GM19238 (cell line): ENCODE measurements around the gene DUOX2.
"Not testable (repeated sequence)": the region's sequence is repeated elsewhere in the genome, so short reads cannot be mapped to it uniquely, and the experiment has no call there.

Experiments
- DNase-seq: peaks from one replicate; pipeline ENCODE4 v3.0.0; 2011; ENCODE audit warnings: low spot score; ENCODE audit not compliant: insufficient read length

Gene DUOX2

DNA sequence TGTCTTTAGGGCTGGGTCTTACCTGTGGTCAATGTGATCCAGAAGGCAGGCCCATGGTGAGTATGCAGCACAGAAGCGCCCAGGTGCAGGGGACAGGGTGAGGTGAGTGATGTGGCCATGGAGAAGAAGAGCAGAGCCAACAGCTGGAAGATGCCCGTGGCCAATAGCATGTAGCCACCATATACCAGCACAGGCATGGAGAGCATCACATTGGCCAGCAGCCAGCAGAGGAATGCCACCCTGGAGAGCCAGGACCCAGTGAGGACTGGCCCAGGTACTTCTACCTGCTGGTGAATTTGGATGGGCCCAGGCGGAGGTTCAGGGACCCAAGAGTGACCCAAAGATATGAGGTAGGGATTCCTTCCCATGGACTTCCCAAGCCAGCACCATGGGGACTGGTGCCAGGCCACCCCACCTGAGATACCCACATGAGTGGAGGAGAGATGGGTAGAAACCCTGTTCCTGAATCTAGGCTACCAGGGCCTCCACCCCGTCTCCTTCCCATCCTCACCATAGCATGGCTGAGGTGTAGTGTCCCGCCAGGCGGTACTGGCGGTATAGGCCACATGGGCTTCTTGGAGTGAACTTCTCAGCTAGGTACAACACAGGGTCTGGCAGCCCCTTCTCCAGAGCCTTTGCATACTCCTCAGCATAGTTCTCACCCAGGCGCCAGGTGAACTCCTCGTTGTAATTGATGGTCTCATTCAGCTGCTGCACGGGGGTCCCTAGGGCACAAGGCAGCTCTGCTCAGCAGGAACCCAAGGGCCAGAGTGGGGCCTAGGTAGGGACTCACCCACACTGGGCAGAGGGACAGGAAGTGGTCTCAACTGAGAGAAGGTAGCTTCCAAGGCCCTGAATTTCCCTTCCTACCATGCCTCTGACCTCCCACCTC, 6.4 kb upstream of the DUOX2 start:
- no peak for DNase-seq

- no peak for DNase-seq
Measured at GRCh38 chr15:45118996-45119395, 5.0 kb upstream of the DUOX2 start.

DNA sequence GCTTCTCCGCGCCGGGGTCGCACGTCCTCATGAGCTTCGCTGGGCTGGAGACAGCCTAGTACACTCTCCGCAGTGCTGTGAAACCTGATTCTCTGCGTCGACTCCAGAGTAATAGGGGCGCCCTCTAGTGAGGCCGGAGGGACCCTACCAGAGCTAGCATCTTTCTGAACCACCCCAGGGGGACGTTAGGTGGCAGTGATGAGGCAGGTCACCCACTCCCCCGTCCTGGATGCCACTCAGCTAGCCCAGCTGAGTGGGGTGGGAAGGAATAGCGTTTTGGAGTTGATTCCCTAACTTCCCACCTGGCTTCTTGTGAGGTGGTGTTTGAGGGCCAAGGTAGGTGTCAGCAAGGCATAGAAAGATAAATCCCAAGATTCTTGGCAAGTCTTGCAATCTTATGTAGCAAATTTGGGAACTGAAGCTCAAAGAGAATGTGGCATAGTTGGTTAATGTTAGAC, 4.2 kb upstream of the DUOX2 start:
- peak; percentile 94 for DNase-seq

GRCh38 chr15:45117308-45118130, 3.5 kb upstream of the DUOX2 start:
- DNase-seq: no peak

DNA sequence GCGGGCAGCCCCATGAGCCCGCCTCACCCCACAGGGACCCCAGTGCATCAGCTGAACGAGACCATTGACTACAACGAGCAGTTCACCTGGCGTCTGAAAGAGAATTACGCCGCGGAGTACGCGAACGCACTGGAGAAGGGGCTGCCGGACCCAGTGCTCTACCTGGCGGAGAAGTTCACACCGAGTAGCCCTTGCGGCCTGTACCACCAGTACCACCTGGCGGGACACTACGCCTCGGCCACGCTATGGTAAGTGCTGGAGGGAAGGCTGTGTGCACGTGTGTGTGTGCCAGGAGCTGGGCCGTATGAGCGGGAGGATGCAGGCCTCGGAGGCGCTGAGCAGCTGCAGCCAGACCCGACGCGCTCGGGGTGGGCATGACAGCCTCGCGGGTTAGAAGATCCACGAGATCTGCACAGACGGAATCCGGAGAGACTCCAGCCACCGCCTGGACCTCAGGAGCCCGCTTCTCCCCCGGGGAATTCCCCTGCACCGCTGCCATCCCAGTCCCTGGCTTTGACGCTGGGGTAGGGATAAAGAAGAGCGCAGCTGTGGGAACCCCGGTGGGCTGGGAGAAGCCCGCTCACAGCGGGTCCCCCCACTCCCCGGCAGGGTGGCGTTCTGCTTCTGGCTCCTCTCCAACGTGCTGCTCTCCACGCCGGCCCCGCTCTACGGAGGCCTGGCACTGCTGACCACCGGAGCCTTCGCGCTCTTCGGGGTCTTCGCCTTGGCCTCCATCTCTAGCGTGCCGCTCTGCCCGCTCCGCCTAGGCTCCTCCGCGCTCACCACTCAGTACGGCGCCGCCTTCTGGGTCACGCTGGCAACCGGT, 2.7 kb upstream of the DUOX2 start:
- DNase-seq: no peak

GRCh38 chr15:45116006-45116481, 2.1 kb upstream of the DUOX2 start:
- DNase-seq: no peak

- DNase-seq: no peak
Measured at GRCh38 chr15:45115312-45115820, 1.4 kb upstream of the DUOX2 start.

GRCh38 chr15:45114751-45115085, 746 bp upstream of the DUOX2 start:
- DNase-seq: no peak

- no peak for DNase-seq
Measured at GRCh38 chr15:45113380-45113990, 487 bp downstream of the DUOX2 start.

- no peak for DNase-seq
Measured at GRCh38 chr15:45112591-45113379, 1.2 kb downstream of the DUOX2 start.

DNA sequence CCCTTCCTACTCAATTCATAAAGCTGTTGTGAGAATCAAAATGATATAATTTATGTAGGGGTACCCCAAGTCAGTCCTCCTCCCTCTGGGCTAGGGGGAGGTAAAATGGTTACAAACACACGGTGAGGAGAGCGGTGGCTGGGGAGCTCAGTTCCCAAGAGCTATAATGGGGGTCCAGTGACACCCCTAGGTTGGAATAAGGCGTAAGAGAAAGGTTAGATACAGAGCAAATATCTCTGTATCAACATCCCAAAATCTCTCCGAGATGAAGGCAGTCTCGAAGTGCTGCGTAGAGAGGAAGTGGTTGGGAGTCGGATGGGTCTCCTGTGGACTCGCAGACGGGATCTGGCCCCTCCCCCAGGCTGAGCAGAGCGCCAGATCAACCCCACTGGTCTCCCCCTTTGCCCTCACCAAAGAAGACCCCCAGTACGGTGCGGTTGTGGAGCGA, 1.8 kb downstream of the DUOX2 start:
- no peak for DNase-seq

GRCh38 chr15:45111390-45112142, 2.4 kb downstream of the DUOX2 start:
- DNase-seq: no peak

GRCh38 chr15:45110256-45110820, 3.6 kb downstream of the DUOX2 start:
- DNase-seq: no peak

- DNase-seq: no peak
Measured at GRCh38 chr15:45107941-45108630, 5.9 kb downstream of the DUOX2 start.

- no peak for DNase-seq
Measured at GRCh38 chr15:45106002-45106790, 7.8 kb downstream of the DUOX2 start.

DNA sequence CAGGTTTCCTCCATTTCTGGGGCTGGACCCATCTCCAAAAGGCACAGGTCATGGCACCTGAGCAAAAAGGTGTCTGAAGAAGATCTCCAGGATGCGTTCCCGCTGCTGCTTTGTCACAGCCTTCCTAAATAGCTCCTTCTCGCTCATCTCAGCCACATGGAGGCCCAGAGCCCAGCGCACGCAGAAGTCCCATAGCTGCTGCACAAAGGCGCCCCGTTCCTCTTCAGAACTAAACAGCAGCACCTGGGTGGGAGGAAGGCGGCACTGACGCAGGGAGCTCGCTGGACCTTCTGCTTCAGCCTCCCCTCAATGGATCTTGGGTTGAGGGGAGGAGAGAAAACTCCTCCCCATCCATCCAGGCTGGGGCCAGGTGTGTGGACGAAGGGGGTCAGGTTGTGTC, 8.4 kb downstream of the DUOX2 start:
- DNase-seq: no peak

- DNase-seq: not testable (repeated sequence)
Measured at GRCh38 chr15:45104170-45104569, 9.8 kb downstream of the DUOX2 start.
